ENCODE measurements around the gene GJD2.

Gene GJD2

GRCh38 chr15:34714476-34715121 is 40.2 kb downstream of the GJD2 start:
- no peak for TF ChIP-seq CTCF (IDR thresholded peaks at IDR 0.05; ENCODE audit: poor library complexity, severe bottlenecking)
- ATAC-seq (ENCODE audit: low read depth) (no peak), DNase-seq (ENCODE audit: low spot score) (no peak)
- Histone ChIP-seq H3K36me3 (ENCODE audit: low read depth) (no peaks in the 10 kb centered on the region), H3K4me1 (ENCODE audit: insufficient read depth, poor library complexity, severe bottlenecking) (peaks cover 6% of the 10 kb centered on the region), H3K9me3 (ENCODE audit: severe bottlenecking) (no peaks in the 10 kb centered on the region), H3K27ac (ENCODE audit: poor library complexity, severe bottlenecking) (no peak overlapping the region), H3K27me3 (ENCODE audit: insufficient read depth, poor library complexity, severe bottlenecking) (no peaks in the 10 kb centered on the region), H3K4me3 (ENCODE audit: severe bottlenecking) (no peak overlapping the region)

- ATAC-seq (ENCODE audit: low read depth): no peak
- Histone ChIP-seq H3K27me3 (ENCODE audit: insufficient read depth, poor library complexity, severe bottlenecking) (no peaks in the 10 kb centered on the region), H3K9me3 (ENCODE audit: severe bottlenecking) (no peaks in the 10 kb centered on the region), H3K36me3 (ENCODE audit: low read depth) (no peaks in the 10 kb centered on the region), H3K27ac (ENCODE audit: poor library complexity, severe bottlenecking) (no peak overlapping the region), H3K4me1 (ENCODE audit: insufficient read depth, poor library complexity, severe bottlenecking) (peaks cover 6% of the 10 kb centered on the region), H3K4me3 (ENCODE audit: severe bottlenecking) (no peak overlapping the region)
- DNase-seq (ENCODE audit: low spot score): no peak
- no peak for TF ChIP-seq CTCF (IDR thresholded peaks at IDR 0.05; ENCODE audit: poor library complexity, severe bottlenecking)
Measured at GRCh38 chr15:34713635-34714034, 41.2 kb downstream of the GJD2 start.

- no peak for DNase-seq (ENCODE audit: low spot score)
Measured at GRCh38 chr15:34709866-34710265, 44.9 kb downstream of the GJD2 start.

GRCh38 chr15:34708422-34708821 is 46.4 kb downstream of the GJD2 start:
- Histone ChIP-seq H3K9me3 (ENCODE audit: severe bottlenecking) (no peaks in the 10 kb centered on the region), H3K27me3 (ENCODE audit: insufficient read depth, poor library complexity, severe bottlenecking) (no peaks in the 10 kb centered on the region), H3K4me3 (ENCODE audit: severe bottlenecking) (no peak overlapping the region), H3K4me1 (ENCODE audit: insufficient read depth, poor library complexity, severe bottlenecking) (peaks cover 6% of the 10 kb centered on the region), H3K36me3 (ENCODE audit: low read depth) (no peaks in the 10 kb centered on the region), H3K27ac (ENCODE audit: poor library complexity, severe bottlenecking) (no peak overlapping the region)
- peak; percentile 99 for TF ChIP-seq CTCF (IDR thresholded peaks at IDR 0.05; ENCODE audit: poor library complexity, severe bottlenecking)
- ATAC-seq (ENCODE audit: low read depth) (peak; percentile 70), DNase-seq (ENCODE audit: low spot score) (no peak)

More at GRCh38 chr15:34709866-34710265, 44.9 kb downstream of the GJD2 start:
- no peaks in the 10 kb centered on the region for H3K36me3 ChIP-seq (ENCODE audit: low read depth)
- ATAC-seq (ENCODE audit: low read depth): peak; percentile 77
- H3K27ac ChIP-seq (ENCODE audit: poor library complexity, severe bottlenecking): peak overlapping the region; percentile 36
- no peaks in the 10 kb centered on the region for H3K27me3 ChIP-seq (ENCODE audit: insufficient read depth, poor library complexity, severe bottlenecking)
- no peak overlapping the region for H3K4me3 ChIP-seq (ENCODE audit: severe bottlenecking)
- no peak for TF ChIP-seq CTCF (IDR thresholded peaks at IDR 0.05; ENCODE audit: poor library complexity, severe bottlenecking)
- peaks cover 6% of the 10 kb centered on the region for H3K4me1 ChIP-seq (ENCODE audit: insufficient read depth, poor library complexity, severe bottlenecking)
- H3K9me3 ChIP-seq (ENCODE audit: severe bottlenecking): no peaks in the 10 kb centered on the region

DNA sequence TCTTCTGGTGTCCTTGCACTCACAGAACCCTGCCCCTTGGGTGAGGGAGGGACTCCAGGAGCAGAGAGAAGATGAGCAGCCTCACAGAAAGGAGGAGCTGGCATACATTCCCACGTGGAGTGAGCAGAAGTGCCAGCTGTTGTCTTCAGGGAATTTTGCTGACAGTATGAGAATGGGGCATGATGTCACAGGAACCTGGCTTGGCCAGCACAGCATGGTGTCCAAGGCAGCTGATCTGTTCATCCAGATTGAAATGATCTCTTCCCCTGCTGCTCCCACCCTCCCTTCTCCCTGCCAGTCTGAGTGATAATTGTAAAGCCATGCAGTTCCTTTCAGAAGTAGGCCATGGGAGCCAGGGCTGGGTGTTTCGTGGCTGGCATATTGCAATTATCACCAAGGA is 53.3 kb downstream of the GJD2 start:
- Histone ChIP-seq H3K27ac (ENCODE audit: poor library complexity, severe bottlenecking) (no peak overlapping the region), H3K4me1 (ENCODE audit: insufficient read depth, poor library complexity, severe bottlenecking) (peaks cover 9% of the 10 kb centered on the region), H3K27me3 (ENCODE audit: insufficient read depth, poor library complexity, severe bottlenecking) (no peaks in the 10 kb centered on the region), H3K36me3 (ENCODE audit: low read depth) (no peaks in the 10 kb centered on the region), H3K4me3 (ENCODE audit: severe bottlenecking) (no peak overlapping the region), H3K9me3 (ENCODE audit: severe bottlenecking) (no peaks in the 10 kb centered on the region)
- no peak for TF ChIP-seq CTCF (IDR thresholded peaks at IDR 0.05; ENCODE audit: poor library complexity, severe bottlenecking)
- DNase-seq (ENCODE audit: low spot score) (no peak), ATAC-seq (ENCODE audit: low read depth) (no peak)

Measured in RWPE2 (cell line).